HG03521 (cell line): Measurements from ENCODE around the gene TECPR2.
"Not testable (repeated sequence)": the region's sequence is repeated elsewhere in the genome, so short reads cannot be mapped to it uniquely, and the experiment has no call there.

Experiments used
- ATAC-seq: cut with Tn5 transposase; IDR thresholded peaks from one replicate; pipeline ENCODE4 v1.9.1; 2021; ENCODE audit warnings: mild to moderate bottlenecking, moderate library complexity; ENCODE audit not compliant: unreplicated experiment

The TECPR2 gene, protein sequence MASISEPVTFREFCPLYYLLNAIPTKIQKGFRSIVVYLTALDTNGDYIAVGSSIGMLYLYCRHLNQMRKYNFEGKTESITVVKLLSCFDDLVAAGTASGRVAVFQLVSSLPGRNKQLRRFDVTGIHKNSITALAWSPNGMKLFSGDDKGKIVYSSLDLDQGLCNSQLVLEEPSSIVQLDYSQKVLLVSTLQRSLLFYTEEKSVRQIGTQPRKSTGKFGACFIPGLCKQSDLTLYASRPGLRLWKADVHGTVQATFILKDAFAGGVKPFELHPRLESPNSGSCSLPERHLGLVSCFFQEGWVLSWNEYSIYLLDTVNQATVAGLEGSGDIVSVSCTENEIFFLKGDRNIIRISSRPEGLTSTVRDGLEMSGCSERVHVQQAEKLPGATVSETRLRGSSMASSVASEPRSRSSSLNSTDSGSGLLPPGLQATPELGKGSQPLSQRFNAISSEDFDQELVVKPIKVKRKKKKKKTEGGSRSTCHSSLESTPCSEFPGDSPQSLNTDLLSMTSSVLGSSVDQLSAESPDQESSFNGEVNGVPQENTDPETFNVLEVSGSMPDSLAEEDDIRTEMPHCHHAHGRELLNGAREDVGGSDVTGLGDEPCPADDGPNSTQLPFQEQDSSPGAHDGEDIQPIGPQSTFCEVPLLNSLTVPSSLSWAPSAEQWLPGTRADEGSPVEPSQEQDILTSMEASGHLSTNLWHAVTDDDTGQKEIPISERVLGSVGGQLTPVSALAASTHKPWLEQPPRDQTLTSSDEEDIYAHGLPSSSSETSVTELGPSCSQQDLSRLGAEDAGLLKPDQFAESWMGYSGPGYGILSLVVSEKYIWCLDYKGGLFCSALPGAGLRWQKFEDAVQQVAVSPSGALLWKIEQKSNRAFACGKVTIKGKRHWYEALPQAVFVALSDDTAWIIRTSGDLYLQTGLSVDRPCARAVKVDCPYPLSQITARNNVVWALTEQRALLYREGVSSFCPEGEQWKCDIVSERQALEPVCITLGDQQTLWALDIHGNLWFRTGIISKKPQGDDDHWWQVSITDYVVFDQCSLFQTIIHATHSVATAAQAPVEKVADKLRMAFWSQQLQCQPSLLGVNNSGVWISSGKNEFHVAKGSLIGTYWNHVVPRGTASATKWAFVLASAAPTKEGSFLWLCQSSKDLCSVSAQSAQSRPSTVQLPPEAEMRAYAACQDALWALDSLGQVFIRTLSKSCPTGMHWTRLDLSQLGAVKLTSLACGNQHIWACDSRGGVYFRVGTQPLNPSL (N-terminal part only)

DNA sequence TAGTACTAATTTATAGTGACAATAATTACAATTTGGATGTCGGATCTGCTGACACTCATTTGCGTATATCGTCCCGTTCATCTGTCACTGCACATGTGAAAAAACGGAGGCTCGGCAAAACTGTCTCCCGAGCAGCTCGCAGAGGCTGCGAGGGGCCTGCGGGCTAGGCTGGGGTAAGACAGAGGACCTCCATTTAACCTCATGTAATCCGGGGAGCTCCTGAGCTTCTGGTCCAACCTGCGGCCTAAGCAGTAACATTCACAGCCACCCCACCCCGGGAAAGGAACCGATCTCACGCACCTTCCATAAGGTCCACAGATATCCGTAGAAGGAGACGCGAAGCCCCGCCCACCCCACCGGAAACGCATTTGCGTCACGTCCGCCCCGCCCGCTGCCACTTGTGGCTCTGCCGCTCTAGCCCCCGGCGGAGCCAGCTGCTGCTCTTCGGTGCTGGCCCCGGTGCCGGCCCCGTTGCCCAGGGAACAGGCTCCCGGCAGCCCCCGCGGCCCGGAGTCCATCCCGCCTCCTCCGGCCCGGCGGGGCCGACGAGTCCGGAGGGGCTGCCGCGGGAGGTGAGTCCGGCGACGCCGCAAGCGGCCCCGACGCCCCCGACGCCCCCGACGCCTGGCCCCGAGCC is at the start of gene TECPR2, which contains the start of gene CINP:
Gene TECPR2, plus strand, starts transcription at position 397 of the 637 bp plus-strand sequence. CDS start 13,781 bp downstream, outside the sequence.
Gene CINP, minus strand, starts transcription at position 346 of the 637 bp plus-strand sequence. Its CDS starts 39 bp downstream, at position 307.
- peak; percentile 92 for ATAC-seq

DNA sequence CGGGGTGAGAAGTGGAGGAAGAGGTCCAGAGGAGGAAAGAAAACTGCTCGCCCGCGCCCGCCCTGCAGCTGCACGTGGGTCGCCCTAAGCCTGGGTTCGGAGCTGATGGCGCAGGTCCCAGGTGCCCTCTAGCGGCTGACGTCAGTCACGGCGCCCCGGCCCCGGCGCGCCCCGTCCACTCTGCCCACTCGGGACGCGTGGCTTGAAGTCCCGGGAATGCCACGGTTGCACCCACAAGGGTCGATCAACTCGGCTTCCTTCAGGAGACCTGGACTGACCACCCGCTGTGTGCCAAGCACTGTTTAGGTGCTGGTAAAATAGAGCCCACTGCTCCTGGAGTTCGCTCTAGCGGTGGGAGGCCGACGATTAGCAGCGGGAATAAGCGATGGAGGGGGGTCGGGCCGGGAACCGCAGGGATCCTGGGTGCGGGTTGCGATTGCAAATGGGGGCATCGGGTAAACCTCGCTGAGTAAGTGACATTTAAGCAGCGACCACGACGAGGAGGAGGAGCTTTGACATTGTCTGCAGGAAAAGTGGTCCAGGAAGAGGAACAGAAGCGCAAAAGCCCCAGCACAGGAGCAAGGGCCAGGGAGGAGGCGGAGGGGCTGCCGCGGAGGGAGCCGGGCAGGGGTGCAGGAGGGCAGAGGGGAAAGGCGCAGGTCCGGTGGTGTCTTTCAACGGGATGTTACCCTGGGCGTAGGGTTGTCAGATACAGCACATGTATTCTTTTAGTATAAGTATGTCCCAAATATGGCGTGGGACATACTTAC is 48.3 kb upstream of the TECPR2 start:
- ATAC-seq = peak; percentile 33

DNA sequence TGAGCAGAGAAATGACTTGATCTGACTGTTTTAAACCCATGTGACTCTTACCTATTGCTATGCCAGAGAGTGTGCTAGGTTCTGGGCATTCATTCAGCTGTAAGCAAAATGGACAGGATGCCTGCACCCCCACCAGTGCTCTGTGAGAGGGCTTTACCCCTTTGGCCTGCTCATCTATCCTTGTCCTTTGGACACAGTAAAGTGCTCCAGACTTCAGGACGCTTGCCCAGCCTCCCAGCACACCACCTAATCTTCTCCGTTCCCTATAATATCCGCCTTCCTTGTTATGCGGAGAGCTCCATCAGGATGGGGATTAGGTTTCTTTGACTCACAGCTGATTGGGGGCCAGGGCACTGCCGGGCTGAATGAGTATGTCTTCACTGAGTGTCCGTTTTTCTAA is 47.6 kb upstream of the TECPR2 start:
- ATAC-seq = no peak

DNA sequence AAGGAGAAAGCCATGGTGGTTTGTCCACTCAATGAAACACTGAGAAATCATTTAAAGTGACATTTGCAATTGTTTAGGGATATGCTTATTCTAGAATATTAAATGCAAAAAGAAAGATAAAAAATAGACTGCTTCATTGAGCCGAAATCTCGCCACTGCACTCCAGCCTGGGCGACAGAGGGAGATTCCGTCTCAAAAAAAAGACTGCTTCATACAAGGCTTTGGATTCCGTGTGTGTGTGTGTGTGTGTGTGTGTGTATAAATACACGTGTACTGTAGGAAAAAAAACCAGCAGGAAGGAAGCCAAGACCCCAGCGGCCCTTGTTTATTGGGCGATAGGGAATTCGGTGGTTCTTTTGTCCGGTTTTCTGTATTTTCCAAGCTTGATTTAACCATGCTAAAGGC is 46.4 kb upstream of the TECPR2 start:
- ATAC-seq = no peak

DNA sequence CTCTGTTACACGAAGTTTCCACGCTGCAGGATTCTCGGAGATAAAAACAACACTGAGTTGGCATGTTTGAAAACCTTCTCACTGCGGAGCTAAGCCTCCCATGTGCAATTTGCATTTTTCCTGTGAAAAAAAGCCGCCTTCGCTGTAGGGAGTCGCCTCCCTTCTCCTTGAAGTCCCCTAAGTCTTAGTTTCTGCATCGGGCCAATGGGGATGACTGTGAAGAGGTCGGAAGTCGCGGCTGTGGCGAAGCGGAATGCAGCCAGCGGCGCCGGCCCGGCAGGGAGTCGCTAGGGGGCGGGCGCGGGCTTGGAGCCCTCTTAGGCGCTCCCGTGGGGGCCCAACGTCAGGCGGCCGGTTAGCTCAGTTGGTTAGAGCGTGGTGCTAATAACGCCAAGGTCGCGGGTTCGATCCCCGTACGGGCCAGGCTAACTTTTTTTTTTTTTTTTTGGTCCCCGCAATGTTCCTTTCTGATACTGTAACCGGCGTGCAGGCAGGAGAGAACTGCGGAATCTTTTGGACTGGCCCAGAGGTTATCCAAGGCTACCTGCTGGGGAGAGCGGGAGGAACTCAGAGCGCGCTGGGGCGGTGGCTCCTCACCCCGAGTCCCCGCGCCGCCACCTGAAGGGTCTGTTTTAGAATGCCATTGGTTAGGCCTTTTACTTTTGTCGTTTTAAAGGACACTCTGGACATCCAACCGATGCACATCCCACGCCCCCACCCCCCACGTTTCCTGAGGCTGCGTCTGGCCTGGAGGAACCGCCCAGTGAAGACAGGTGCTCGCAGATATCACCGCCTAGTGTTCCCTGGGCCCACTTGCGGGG is 45.8 kb upstream of the TECPR2 start:
- peak; percentile 69 for ATAC-seq

DNA sequence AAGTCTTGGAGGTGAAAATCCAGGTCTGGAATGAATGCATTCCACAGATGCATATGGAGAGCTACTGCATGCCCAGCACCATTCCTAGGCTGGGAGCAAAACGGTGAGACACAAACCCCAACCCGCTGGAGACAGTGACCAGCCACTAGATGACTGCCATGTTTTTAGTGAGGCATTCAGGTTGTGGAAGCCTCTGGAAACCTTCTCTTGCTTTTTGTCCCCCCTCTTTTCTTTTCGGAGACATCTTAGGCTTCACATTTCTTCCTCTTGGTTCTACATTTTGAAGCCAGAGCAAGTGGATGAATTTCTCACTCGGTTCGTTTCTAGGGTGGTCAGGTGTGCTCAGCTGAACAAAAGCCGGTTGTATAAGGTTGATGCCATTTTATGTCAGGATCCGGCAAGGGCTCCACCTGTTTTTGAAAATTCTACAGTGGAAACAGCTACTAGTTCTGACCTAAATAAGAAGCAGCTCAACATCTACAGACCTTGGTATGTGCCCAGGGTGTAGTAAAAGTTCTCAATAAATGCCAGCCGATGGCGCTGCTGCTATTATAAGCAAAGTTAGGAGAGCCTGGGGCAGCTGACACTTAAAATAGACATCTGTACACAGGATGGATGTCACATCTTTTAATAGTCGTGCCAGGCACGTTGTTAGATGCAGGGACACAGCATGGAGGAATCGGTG is 45.0 kb upstream of the TECPR2 start:
- ATAC-seq = no peak

DNA sequence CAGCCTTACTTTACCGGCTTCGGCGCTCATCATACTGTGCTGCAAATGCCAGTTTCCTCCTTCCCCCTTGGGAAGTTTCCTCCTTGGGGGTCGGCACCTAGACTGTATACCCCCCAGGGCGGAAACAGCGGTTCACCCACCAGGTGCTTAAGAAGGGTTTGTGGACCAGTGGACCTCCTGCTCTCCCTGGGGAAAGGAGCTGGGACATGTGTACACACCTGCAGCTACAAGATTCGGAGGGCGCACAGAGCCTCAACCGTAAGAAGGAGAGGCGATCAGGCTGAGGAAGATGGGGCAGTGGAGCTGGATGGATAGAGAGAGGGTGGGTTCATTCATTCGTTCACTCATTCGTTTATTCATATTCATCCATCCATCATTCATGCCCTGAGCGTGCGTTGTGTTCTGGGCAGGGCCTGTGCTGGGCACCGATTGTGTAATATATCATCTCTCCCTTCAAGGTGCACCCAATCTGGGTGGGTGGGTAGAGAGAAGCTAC is 43.9 kb upstream of the TECPR2 start:
- no peak for ATAC-seq

DNA sequence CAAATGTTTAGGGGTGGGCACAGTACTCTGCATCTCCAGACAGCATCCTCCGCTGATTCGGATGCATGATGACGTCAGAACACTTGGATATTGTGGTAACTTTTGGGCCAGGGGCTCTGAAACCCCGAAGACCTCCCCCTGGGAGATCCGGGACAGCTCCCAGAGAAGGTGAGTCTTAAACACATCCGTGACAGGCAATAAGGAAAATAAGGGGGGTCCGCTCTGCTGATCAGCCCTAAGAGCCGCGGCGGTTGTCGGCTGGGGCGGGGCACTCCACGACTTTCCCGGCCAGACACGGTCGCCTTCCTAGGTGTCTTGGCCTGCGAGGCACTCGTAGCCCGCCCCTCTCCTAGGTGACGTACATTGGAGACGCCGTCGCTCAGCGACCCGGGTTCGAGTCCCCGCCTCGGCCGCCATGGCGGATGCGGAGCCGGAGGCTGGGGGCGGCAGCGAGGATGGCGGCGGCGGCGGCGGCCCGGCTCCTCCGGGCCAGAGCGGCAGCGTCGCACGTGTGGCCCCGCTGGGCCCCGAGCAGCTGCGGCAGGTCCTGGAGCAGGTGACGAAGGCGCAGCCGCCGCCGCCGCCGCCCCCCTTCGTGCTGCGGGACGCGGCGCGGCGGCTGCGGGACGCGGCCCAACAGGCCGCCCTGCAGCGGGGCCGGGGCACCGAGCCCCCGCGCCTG is 43.2 kb upstream of the TECPR2 start, which contains the start of gene ZNF839:
Gene ZNF839, plus strand, starts transcription at position 396 of the 682 bp plus-strand sequence. Its CDS starts 20 bp downstream, at position 416.
- peak; percentile 45 for ATAC-seq

DNA sequence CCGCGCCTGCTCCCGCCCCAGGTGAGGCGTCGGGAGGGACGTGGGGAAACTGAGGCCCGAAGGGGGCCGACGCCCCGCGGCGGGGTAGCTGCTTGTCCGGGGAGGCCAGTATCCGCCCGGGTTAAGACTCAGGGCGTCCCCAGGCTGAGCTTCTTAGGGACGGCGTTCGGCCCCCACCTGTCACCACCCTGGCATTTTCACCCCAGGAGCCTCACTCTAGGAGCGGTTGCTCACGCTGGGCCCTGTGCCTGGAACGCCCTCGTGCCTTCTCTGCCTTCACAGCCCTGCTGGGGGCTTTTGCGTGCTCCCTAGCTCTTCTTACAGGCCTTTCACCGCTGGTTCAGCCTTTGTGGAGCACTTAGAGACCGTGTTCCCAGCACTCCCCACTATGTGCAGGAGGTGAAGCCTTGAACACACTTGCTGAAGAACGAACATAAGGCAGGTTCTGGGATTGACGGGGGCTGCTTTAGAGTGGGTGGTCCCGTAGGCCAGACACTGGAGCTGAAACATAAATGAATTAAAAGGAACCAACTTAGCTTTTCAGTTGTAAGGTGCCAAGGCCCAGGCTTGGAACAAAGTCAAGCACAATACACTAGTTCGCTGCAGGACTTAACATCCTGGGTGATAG is 42.6 kb upstream of the TECPR2 start:
- peak; percentile 21 for ATAC-seq

DNA sequence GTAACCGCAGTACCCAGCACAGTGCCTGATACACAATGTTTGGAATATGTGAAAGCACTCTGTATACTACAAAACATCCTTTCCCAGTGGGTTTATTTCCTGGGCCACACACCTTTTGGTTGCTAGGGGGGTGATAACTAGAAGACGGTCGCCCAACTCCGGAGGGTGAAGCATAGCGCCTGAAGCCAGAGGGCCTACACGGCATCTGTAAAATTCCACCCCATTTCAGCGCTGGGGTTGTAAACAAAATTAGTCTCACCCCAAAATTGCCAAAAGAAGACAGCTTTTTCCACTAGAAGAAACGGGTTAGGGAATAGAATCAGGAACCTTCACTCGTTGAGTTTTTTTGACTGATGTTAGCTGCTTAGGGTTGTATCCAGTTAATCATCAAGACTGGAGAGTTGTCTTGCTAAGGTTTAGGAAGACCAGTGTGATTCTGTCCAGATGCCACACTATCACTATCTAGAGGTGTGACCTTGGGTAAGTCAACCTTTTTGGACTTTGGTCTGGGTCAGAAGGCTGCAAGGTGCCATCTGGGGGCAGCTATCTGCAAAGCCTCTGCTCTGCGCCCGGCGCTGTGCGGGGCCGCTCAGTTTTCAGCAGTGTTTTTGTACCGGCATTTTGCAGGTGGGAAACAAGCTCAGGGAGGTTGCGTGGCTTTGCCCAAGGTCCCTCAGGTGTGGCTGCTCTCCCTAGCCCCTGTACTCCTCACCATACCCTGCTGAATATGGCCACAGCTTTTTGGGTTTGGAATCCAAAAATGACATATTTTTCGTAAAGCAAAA is 41.9 kb upstream of the TECPR2 start:
- no peak for ATAC-seq

DNA sequence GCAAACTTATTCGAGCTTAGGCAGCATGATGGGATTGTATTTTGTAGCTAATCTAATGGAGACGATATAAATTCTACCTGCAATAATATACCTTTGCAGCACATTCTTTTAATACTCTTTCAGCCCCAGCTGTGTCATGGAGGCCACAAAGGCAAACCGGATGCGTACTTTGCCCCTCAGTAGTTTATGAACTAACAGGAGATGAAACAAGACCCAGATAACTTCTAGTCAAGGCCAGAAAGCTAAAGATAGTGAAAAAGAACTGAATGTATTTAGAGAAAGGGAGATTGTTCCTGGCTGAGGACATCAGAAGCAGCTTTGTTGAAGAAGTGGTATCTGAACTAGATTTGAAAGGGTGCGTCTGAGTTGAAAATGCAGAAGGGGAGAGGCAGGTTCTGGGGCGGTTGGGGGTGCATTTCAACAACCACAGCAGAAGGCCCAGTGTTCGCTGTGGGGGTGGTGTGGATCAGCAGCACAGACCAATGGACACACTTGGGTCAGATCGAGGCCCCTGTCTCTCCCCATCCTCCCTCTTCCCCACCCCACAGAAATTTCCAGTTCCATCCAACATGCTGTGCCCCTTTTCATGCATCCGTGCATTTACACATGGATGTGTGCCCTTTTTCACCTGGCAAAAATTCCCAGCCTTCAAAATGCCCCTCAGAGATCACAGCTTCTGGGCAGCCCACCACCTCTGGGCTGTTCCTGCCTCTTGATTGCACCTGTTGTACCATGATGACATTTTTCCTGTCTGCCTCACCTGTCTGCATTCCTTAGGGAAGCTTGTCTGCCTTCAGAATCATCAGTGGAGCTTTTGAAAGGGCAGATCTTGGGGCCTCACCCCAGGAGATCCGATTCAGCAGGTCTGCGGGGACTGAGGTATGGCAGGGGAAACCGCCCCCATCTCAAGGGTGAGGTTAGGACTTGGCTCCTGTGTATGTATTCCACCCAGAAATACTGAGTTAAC is 41.0 kb upstream of the TECPR2 start:
- no peak for ATAC-seq

DNA sequence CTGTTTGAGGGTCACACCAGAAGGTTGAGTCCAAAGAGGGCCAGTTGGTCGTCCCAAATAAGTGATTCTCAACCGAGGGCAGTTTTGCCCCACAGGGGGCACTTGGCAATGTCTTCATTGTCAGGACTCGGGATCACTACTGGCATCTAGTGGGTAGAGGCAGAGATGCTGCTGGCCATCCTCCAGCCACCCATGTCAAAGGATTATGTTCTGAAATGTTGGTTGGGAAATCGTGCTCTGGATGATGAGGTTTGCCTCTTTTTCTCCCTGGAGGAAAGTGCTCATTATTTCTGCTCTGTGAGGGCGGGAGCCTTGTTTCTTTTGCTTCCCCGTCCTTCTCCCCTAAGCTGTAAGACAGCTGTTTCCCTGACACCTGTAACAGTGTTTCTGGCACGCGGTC is 39.6 kb upstream of the TECPR2 start:
- no peak for ATAC-seq

DNA sequence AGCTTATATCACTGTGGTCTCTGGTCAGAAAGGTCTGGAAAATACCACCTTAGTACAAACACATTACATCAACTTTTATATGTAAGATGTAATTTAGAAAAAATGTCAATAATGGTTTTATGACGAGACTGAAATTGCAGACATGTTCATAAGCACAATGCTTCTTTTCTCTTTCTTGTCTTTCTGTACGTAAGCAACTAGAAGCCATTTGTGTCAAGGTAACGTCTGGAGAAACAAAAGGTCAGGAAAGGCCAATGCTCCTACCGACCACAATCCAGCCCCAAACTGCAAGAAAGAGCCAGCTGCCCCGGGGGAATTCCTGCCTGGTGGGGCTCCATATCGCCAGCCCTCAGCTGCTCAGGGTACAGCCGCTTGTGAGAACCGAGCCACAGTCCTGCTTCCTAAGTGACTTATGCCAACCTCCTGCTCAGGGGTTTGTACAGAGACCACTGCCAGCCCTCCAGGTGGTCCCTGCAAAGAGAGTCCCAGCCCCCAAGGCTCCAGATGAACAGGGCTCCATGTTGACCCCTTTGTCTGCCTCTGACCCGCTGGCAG is 36.9 kb upstream of the TECPR2 start:
- ATAC-seq = no peak

DNA sequence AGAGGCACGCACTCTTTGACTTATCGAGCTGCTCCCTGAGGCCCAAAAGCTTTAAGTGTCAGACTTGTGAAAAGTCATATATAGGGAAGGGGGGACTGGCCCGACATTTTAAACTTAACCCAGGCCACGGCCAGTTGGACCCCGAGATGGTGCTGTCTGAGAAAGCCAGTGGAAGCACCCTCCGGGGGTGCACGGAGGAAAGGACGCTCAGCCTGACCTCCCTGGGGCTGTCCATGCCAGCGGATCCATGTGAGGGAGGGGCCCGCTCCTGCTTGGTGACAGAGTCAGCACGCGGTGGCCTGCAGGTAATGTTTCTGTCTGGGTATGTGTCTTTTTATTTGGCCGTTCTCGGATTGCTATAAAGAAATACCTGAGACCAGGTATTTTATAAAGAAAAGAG is 36.2 kb upstream of the TECPR2 start:
- no peak for ATAC-seq

DNA sequence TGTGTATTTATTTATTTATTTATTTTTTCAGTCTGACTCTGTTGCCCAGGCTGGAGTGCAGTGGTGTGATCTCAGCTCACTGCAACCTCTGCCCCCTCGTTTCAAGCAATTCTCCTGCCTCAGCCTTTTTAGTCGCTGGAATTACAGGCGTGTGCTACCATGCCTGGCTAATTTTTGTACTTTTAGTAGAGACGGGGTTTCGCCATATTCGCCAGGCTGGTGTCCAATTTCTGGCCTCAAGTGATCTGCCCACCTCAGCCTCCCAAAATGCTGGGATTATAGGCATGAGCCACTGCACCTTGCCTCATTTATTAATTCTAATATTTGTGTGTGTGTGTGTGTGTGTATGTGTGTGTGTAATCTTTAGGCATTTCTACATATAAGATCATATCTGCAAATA is 33.4 kb upstream of the TECPR2 start:
- not testable (repeated sequence) for ATAC-seq
